Measurements from ENCODE around the gene AASDH.

GRCh38 chr4:56400560-56400959 lies 13.3 kb upstream of the AASDH start:
- TF ChIP-seq POLR2A (IDR thresholded peaks at IDR 0.05; ENCODE audit: low read depth, low read length) (no peak), TAF1 (IDR thresholded peaks at IDR 0.05; ENCODE audit: low read depth, low read length) (no peak), POLR2AphosphoS5 (IDR thresholded peaks at IDR 0.05; ENCODE audit: low read depth, low read length) (no peak), SPI1 (IDR thresholded peaks at IDR 0.05; ENCODE audit: low read depth, low read length) (no peak), PAX5 (IDR thresholded peaks at IDR 0.05; ENCODE audit: insufficient read depth, low read length, severe bottlenecking) (no peak), POU2F2 (IDR thresholded peaks at IDR 0.05; ENCODE audit: low read depth, low read length) (no peak)

Measured in GM12891 (cell line).